HepG2 (cell line): ENCODE data around the gene ZBTB46. TPM values are rescaled to one million over a fixed set of nuclear protein-coding genes. Genes with fewer than 3 reads are reported as not detected.

ENCODE experiments used
- ERF ChIP-seq: IDR thresholded peaks from 2 replicates; pipeline ENCODE4 v1.6.1; 2018; ENCODE audit warnings: missing biosample characterization, missing genetic modification reagents
- ETV5 ChIP-seq: IDR thresholded peaks from 2 replicates; pipeline ENCODE4 v1.6.1; 2018; ENCODE audit warnings: missing biosample characterization, missing genetic modification reagents, inconsistent platforms, borderline replicate concordance
- PITX1 ChIP-seq: sonication (generic); formaldehyde crosslinking; IDR thresholded peaks from 2 replicates; pipeline ENCODE4 v1.5.1; 2020; ENCODE audit warnings: mild to moderate bottlenecking, missing genetic modification reagents
- PLRG1 ChIP-seq: fragments of 450-650 bp; conservative IDR thresholded peaks from 2 replicates; pipeline ENCODE4 v1.6.1; 2016
- RFX5 ChIP-seq: IDR thresholded peaks from 2 replicates; pipeline ENCODE4 v1.6.1; 2011; ENCODE audit warnings: low read depth, low read length, improper control_type of control experiment
- RFXANK ChIP-seq: IDR thresholded peaks from 2 replicates; pipeline ENCODE4 v1.6.1; 2016
- SCMH1 ChIP-seq: sonication (generic); formaldehyde crosslinking; IDR thresholded peaks from 2 replicates; pipeline ENCODE4 v1.9.0; 2021; ENCODE audit warnings: missing genetic modification reagents, mild to moderate bottlenecking, borderline replicate concordance
- ZC3H4 ChIP-seq: sonication (generic); formaldehyde crosslinking; IDR thresholded peaks from 2 replicates; pipeline ENCODE4 v1.4.0; 2020; ENCODE audit warnings: missing genetic modification reagents, borderline replicate concordance
- ZNF143 ChIP-seq: sonication (generic); formaldehyde crosslinking; IDR thresholded peaks from 2 replicates; pipeline ENCODE4 v1.4.0; 2020; ENCODE audit warnings: missing genetic modification reagents
- ZNF296 ChIP-seq: sonication (generic); formaldehyde crosslinking; conservative IDR thresholded peaks from 2 replicates; pipeline ENCODE4 v1.5.0; 2020; ENCODE audit warnings: mild to moderate bottlenecking, missing genetic modification reagents
- ZNF326 ChIP-seq: sonication (generic); formaldehyde crosslinking; IDR thresholded peaks from 2 replicates; pipeline ENCODE4 v1.4.0; 2020; ENCODE audit warnings: missing genetic modification reagents, borderline replicate concordance
- ZNF652 ChIP-seq: IDR thresholded peaks from 2 replicates; pipeline ENCODE4 v1.6.1; 2016; ENCODE audit warnings: low read depth, borderline replicate concordance
- ZNF800 ChIP-seq: sonication (generic); formaldehyde crosslinking; IDR thresholded peaks from 2 replicates; pipeline ENCODE4 v1.4.0; 2020; ENCODE audit warnings: missing genetic modification reagents
- polyA plus RNA-seq, 8 experiments: library from polyadenylated mRNA; depleted of rRNA in 3 of 8; stranded (reverse) in 7 of 8; unstranded in 1 of 8; fragments of >200 nt; fragmentation: Illumina TruSeq in 4 of 8; extraction: Trizol in 4 of 8; gene quantifications; 2 replicates each; pipeline versions ENCODE4 v1.2.1 to v1.2.3, GENCODE V29; 2011 to 2016; ENCODE audit warnings: low read depth in 4 of 8, missing spikeins in 1 of 8, mixed read lengths in 1 of 8; ENCODE audit not compliant: insufficient read depth in 1 of 8
- total RNA-seq, 5 experiments: library from RNA; depleted of rRNA; stranded (reverse); fragments of >200 nt; fragmentation: Illumina TruSeq; extraction: Trizol; gene quantifications; 2 replicates each; pipeline ENCODE4 v1.2.3, GENCODE V29; 2016; ENCODE audit warnings: low read depth in 1 of 5
- TF ChIP-seq, protein P1 (sequence below): sonication (generic); formaldehyde crosslinking; IDR thresholded peaks from 2 replicates; pipeline ENCODE4 v1.8.1; 2023; ENCODE audit warnings: mild to moderate bottlenecking, missing genetic modification reagents
- TF ChIP-seq, protein P2 (sequence below), 2 experiments: fragments of 450-650 bp in 1 of 2; sonication (generic) in 1 of 2; formaldehyde crosslinking in 1 of 2; IDR thresholded peaks; 2 replicates each; pipeline versions ENCODE4 v1.6.1 to v1.8.0; 2016 to 2022; ENCODE audit warnings: antibody characterized with exemption in 1 of 2, mild to moderate bottlenecking in 1 of 2, missing genetic modification reagents in 1 of 2
- TF ChIP-seq, protein P3 (sequence below): sonication (generic); formaldehyde crosslinking; conservative IDR thresholded peaks from 2 replicates; pipeline ENCODE4 v1.4.0; 2020; ENCODE audit warnings: missing genetic modification reagents

Gene ZBTB46
- total and polyA plus RNA-seq, 2 of the 13 experiments (the other 11 are each of a cell fraction or from before 2014, with no cell fraction given): 1.6 to 13.5 TPM

- TF ChIP-seq PITX1: no peak; the same call in 1 of the 2 replicates
- TF ChIP-seq ETV5 (CRISPR knock-in tag): no peak; the same call in 1 of the 2 replicates
- no peak for TF ChIP-seq ZNF652
- no peak; the same call in 1 of the 2 replicates for TF ChIP-seq ZC3H4 (CRISPR knock-in tag)
- TF ChIP-seq ZNF800: no peak
- TF ChIP-seq ZNF296 (CRISPR knock-in tag): peak; percentile 82; the same call in 1 of the 2 replicates
- TF ChIP-seq, protein P1, sequence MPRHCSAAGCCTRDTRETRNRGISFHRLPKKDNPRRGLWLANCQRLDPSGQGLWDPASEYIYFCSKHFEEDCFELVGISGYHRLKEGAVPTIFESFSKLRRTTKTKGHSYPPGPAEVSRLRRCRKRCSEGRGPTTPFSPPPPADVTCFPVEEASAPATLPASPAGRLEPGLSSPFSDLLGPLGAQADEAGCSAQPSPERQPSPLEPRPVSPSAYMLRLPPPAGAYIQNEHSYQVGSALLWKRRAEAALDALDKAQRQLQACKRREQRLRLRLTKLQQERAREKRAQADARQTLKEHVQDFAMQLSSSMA (CRISPR knock-in tag): peak; percentile 72; the same call in 1 of the 2 replicates
- no peak; the same call in 1 of the 2 replicates for TF ChIP-seq ZNF143 (CRISPR knock-in tag)
- TF ChIP-seq ZNF326: peak; percentile 34; the same call in 1 of the 2 replicates
- no peak for TF ChIP-seq RFX5
- TF ChIP-seq, protein P2, sequence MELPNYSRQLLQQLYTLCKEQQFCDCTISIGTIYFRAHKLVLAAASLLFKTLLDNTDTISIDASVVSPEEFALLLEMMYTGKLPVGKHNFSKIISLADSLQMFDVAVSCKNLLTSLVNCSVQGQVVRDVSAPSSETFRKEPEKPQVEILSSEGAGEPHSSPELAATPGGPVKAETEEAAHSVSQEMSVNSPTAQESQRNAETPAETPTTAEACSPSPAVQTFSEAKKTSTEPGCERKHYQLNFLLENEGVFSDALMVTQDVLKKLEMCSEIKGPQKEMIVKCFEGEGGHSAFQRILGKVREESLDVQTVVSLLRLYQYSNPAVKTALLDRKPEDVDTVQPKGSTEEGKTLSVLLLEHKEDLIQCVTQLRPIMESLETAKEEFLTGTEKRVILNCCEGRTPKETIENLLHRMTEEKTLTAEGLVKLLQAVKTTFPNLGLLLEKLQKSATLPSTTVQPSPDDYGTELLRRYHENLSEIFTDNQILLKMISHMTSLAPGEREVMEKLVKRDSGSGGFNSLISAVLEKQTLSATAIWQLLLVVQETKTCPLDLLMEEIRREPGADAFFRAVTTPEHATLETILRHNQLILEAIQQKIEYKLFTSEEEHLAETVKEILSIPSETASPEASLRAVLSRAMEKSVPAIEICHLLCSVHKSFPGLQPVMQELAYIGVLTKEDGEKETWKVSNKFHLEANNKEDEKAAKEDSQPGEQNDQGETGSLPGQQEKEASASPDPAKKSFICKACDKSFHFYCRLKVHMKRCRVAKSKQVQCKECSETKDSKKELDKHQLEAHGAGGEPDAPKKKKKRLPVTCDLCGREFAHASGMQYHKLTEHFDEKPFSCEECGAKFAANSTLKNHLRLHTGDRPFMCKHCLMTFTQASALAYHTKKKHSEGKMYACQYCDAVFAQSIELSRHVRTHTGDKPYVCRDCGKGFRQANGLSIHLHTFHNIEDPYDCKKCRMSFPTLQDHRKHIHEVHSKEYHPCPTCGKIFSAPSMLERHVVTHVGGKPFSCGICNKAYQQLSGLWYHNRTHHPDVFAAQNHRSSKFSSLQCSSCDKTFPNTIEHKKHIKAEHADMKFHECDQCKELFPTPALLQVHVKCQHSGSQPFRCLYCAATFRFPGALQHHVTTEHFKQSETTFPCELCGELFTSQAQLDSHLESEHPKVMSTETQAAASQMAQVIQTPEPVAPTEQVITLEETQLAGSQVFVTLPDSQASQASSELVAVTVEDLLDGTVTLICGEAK (IDR thresholded peaks at IDR 0.05): no peak
- TF ChIP-seq, protein P2 (CRISPR knock-in tag; IDR thresholded peaks at IDR 0.05): no peak; the same call in 1 of the 2 replicates
- TF ChIP-seq SCMH1 (CRISPR knock-in tag): no peak
- TF ChIP-seq RFXANK (CRISPR knock-in tag): no peak
- TF ChIP-seq PLRG1: no peak
- TF ChIP-seq, protein P3, sequence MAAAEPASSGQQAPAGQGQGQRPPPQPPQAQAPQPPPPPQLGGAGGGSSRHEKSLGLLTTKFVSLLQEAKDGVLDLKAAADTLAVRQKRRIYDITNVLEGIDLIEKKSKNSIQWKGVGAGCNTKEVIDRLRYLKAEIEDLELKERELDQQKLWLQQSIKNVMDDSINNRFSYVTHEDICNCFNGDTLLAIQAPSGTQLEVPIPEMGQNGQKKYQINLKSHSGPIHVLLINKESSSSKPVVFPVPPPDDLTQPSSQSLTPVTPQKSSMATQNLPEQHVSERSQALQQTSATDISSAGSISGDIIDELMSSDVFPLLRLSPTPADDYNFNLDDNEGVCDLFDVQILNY (CRISPR knock-in tag): no peak
- peak; percentile 85 for TF ChIP-seq ERF (CRISPR knock-in tag)
Measured at GRCh38 chr20:63706852-63707557, 124.1 kb downstream of the ZBTB46 start (continued).
